Retinal pigment epithelial cell (primary cell): ENCODE results near the gene GMNN.

Experiments
- DNase-seq: peaks from one replicate; pipeline ENCODE4 v3.0.0-alpha.2; 2010; ENCODE audit warnings: low read depth
- H3K4me3 ChIP-seq: 2 replicates; pipeline ENCODE4 v1.5.1; 2011; ENCODE audit warnings: mild to moderate bottlenecking, low read length, control low read depth, moderate library complexity
- TF ChIP-seq, protein P1 (sequence below): conservative IDR thresholded peaks from 2 replicates; pipeline ENCODE4 v1.5.1; 2011; ENCODE audit warnings: low read depth, low read length, control low read depth, inconsistent platforms

The GMNN gene

DNA sequence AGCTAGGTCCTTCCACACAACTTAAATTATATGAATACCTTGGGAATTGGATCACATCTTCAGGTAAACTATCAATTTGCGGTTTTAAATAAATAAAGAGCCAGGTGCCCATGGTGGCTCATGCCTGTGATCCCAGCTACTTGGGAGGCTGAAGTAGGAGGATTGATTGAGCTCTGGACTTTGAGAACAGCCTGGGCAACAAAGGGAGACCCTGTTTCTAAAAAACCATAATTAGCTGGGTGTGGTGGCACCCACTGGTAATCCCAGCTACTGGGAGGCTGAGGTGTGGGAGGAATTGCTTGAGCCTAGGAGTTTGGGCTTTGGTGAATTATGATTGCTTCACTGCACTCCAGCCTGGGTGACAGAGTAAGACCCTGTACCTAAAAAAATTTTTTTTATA lies 3.4 kb downstream of the GMNN start:
- DNase-seq = no peak
- TF ChIP-seq, protein P1, sequence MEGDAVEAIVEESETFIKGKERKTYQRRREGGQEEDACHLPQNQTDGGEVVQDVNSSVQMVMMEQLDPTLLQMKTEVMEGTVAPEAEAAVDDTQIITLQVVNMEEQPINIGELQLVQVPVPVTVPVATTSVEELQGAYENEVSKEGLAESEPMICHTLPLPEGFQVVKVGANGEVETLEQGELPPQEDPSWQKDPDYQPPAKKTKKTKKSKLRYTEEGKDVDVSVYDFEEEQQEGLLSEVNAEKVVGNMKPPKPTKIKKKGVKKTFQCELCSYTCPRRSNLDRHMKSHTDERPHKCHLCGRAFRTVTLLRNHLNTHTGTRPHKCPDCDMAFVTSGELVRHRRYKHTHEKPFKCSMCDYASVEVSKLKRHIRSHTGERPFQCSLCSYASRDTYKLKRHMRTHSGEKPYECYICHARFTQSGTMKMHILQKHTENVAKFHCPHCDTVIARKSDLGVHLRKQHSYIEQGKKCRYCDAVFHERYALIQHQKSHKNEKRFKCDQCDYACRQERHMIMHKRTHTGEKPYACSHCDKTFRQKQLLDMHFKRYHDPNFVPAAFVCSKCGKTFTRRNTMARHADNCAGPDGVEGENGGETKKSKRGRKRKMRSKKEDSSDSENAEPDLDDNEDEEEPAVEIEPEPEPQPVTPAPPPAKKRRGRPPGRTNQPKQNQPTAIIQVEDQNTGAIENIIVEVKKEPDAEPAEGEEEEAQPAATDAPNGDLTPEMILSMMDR = no peak
- H3K4me3 ChIP-seq = no peak overlapping the region

DNA sequence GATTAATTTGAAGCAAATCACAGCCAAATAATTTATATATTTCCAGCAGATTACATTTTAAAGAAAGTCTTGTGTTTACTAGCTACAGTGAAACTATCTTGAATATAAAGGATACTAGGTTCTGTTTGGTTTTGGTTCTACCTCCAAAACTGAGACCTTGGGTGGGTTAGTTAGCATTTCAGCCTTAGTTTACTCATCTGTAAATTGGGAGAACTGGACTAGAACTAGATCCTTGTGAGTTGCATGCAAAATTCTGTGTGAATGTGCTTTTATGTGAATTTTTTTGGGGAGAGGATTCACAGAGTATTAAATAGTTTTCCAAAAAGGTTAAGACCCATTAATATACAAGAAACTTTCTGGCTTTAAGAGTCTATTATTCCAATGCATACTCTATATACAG lies 4.1 kb downstream of the GMNN start:
- DNase-seq = no peak
- TF ChIP-seq, protein P1 = no peak
- no peak overlapping the region for H3K4me3 ChIP-seq

DNA sequence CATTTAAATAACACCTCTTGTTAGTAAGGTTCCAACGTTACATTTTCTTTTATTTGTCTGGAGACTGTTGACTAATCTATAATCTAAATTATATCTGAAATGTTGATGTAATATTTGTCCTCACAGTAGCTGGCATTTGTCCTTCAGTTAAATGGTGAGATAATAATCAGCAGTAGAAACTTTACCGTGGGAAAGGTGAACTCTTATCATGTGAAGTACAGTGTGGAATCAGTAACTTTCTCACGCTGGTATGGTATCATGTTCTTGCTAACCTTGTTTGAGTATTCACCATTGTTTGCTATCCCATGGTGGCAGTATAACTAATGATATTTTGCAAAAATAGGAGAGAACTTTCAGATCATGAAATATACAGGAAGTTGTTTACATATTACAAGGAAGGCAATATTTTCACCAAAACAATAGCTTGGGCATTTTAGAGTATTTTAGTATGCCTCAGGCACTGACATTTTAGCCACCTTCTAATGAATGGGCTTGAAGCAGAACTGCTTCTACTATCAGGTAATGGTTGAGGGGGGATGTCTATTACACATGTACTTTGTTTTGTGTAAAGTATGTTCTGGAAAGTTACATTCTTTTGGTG lies 4.8 kb downstream of the GMNN start:
- no peak overlapping the region for H3K4me3 ChIP-seq
- no peak for DNase-seq
- TF ChIP-seq, protein P1 = no peak

DNA sequence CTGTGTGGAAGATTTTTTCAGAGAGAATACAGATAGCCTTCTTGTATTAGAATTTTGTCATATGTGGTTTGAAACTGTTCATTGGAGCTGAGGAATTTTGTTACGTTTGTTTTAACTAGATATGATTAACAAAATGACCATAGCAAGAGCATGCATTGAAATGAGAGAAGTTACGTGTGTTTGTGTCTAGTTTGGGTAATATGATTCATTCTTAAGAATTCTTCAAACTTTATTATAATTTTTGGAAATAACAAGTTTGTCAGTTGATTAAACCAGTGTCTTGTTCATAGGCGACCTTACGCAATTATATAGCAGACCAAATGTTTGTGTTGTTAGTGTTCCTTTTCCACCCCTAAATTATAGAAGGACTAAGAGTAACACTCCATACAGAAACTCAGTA lies 5.5 kb downstream of the GMNN start:
- TF ChIP-seq, protein P1 = no peak
- no peak for DNase-seq
- no peak overlapping the region for H3K4me3 ChIP-seq

DNA sequence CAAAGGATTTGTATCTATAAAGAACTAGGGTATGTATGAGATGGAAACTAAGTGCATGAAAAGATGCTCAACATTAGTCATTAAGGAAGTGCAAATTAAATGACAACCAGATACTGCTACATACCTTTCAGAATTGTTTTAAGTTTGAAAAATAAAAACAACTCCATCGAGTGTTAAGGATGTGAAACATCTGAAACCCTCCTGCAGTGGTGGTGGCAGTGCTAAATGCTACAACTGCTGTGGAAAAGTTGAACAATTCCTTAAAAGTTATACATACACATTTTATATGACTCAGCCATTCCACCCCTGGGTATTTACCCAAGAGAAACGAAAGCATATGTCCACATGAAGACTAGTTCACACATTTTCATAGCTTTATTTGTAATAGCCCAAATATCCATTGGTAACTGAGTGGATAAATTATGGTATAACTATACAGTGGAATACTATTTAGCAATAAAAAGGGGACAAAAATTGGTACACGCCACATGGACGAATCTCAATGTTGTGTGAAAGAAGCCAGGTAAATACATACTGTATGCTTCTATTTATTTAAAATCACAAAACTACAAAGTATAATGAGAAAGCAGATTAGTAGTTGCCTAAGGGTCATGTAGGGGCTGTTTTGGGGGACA lies 13.4 kb downstream of the GMNN start:
- TF ChIP-seq, protein P1 = no peak
- no peak overlapping the region for H3K4me3 ChIP-seq
- no peak for DNase-seq

DNA sequence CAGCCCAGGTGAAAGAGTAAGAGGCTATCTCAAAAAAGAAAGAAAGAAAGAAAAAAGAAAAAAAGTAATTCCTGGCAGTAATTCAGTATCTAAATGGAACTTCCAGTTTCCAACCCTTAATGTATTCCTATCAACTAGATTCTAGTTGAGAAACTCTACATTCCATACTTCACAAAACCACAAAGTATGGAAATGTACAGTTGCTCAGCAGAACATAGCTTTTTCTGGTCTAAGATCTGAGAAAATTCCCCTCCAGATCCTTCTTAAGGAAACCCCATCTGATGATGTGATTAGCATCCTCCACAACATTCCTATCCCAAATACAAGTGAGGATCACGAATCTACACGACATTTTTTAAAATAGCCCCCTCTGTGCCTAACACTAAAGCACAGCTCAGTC lies 20.4 kb downstream of the GMNN start:
- TF ChIP-seq, protein P1 = no peak
- no peak overlapping the region for H3K4me3 ChIP-seq
- DNase-seq = no peak

DNA sequence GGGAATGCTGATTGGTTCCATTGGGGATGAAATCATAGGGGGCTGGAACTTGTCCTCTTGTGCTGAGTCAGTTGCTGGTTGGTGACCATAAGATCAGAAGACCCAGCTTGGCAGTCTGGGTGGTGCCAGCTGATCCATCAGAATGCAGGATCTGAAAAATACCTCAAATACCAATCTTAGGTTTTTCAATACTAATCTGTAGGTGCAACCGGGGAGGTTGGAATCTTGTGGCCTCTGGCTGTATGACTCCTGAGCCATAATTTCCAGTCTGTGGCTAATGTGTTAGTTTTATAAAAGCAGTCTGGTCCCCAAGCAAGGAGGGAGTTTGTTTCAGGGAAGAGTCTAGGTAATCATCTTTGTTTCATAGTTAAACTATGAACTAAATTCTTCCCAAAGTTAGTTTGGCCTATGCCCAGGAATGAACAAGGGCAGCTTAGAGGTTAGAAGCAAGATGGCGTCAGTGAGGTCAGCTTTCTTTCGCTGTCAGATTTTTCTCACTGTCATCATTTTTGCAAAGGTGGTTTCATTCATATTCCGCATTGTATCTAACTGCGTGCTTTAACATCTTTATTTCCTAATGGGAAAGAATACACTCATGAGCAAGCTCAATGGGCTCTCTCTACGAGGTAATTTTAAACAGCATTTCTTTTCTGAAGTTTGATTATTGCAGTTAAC lies 22.0 kb downstream of the GMNN start:
- peak; percentile 28 for DNase-seq
- TF ChIP-seq, protein P1 = no peak
- no peak overlapping the region for H3K4me3 ChIP-seq
